GM12892 (cell line): Measurements from ENCODE around the gene XPO5.

Experiments used
- POLR2A ChIP-seq: IDR thresholded peaks from 2 replicates; pipeline ENCODE4 v1.6.1; 2011; ENCODE audit warnings: low read depth, low read length, control low read depth
- POLR2AphosphoS5 ChIP-seq: IDR thresholded peaks from 2 replicates; pipeline ENCODE4 v1.6.1; 2011; ENCODE audit warnings: low read depth, low read length, control low read depth
- TAF1 ChIP-seq: IDR thresholded peaks from 2 replicates; pipeline ENCODE4 v1.6.1; 2011; ENCODE audit warnings: low read depth, mild to moderate bottlenecking, control low read depth, low read length, borderline replicate concordance

- TF ChIP-seq POLR2A = no peak
- no peak for TF ChIP-seq POLR2AphosphoS5
- TF ChIP-seq TAF1 = no peak
Observed at GRCh38 chr6:43478008-43478372, 97.8 kb downstream of the XPO5 start.
